IMR-90 (cell line): ENCODE data around the gene IFIT2. TPM values are rescaled to one million over a fixed set of nuclear protein-coding genes. Genes with fewer than 3 reads are reported as not detected.

ENCODE experiments used
- ATAC-seq: fragments of 200-7000 bp; cut with Tn5 transposase; 2 replicates; pipeline ENCODE4 v1.9.1; 2020; ENCODE audit warnings: low read depth, mild to moderate bottlenecking, moderate library complexity
- BruUV-seq: library from RNA; stranded (reverse); fragments of 400-500 nt; replicated peaks from 2 replicates; lab custom pipeline; 2021; lab: Mats Ljungman, UMichigan
- CTCF ChIA-PET: fragments of 300-600 bp; formaldehyde crosslinking; extraction: SDS; loops from one replicate; lab custom pipeline; 2021; ENCODE audit warnings: antibody characterized with exemption; lab: Yijun Ruan, JAX
- POLR2A ChIA-PET: fragments of 300-600 bp; sonication (Branson Sonifier 250); formaldehyde crosslinking; loops from one replicate; lab custom pipeline; 2022; ENCODE audit warnings: antibody characterized with exemption; ENCODE audit not compliant: unreplicated experiment; lab: Charles Lee
- DNase-seq: peaks from one replicate; pipeline ENCODE4 v3.0.0; 2013
- H2AFZ ChIP-seq: replicated peaks from 2 replicates; pipeline ENCODE3; 2013; ENCODE audit warnings: low read length, mild to moderate bottlenecking; ENCODE audit not compliant: poor library complexity
- H2AK5ac ChIP-seq: 2 replicates; pipeline ENCODE4 v1.6.1; 2013; ENCODE audit warnings: low read depth, low read length, inconsistent platforms
- H2AK9ac ChIP-seq: replicated peaks from 2 replicates; pipeline ENCODE3; 2013; ENCODE audit warnings: mild to moderate bottlenecking, low read depth, low read length, moderate library complexity; ENCODE audit not compliant: poor library complexity
- H2BK120ac ChIP-seq: 2 replicates; pipeline ENCODE4 v1.6.1; 2013; ENCODE audit warnings: low read depth, low read length, inconsistent platforms
- H2BK15ac ChIP-seq: 3 replicates; pipeline ENCODE4 v1.6.1; 2013; ENCODE audit warnings: low read depth, low read length, inconsistent platforms
- H2BK20ac ChIP-seq: 2 replicates; pipeline ENCODE4 v1.6.1; 2013; ENCODE audit warnings: low read depth, mild to moderate bottlenecking, inconsistent platforms, low read length, moderate library complexity
- H2BK5ac ChIP-seq: 2 replicates; pipeline ENCODE4 v1.6.1; 2013; ENCODE audit warnings: mild to moderate bottlenecking, low read depth, low read length, inconsistent platforms; ENCODE audit not compliant: poor library complexity, severe bottlenecking
- H3K14ac ChIP-seq: replicated peaks from 2 replicates; pipeline ENCODE4 v1.6.1; 2013; ENCODE audit warnings: low read depth, low read length, inconsistent platforms
- H3K18ac ChIP-seq: 2 replicates; pipeline ENCODE4 v1.6.1; 2013; ENCODE audit warnings: low read depth, low read length, control low read depth
- H3K23ac ChIP-seq: 2 replicates; pipeline ENCODE4 v1.6.1; 2013; ENCODE audit warnings: low read depth, low read length, inconsistent platforms
- H3K27ac ChIP-seq: 2 replicates; pipeline ENCODE4 v1.5.1; 2013; ENCODE audit warnings: mild to moderate bottlenecking, control low read depth, low read length; ENCODE audit not compliant: insufficient read depth
- H3K27me3 ChIP-seq: 2 replicates; pipeline ENCODE4 v1.6.1; 2013; ENCODE audit warnings: low read length; ENCODE audit not compliant: control insufficient read depth, insufficient read depth
- H3K36me3 ChIP-seq: 2 replicates; pipeline ENCODE4 v1.6.1; 2013; ENCODE audit warnings: low read length, mixed read lengths; ENCODE audit not compliant: control insufficient read depth, insufficient read depth
- H3K4ac ChIP-seq: 2 replicates; pipeline ENCODE4 v1.6.1; 2013; ENCODE audit warnings: low read depth, low read length, inconsistent platforms
- H3K4me1 ChIP-seq: 2 replicates; pipeline ENCODE4 v1.6.1; 2013; ENCODE audit warnings: low read length, mixed read lengths; ENCODE audit not compliant: control insufficient read depth, insufficient read depth
- H3K4me2 ChIP-seq: 2 replicates; pipeline ENCODE4 v1.6.1; 2013; ENCODE audit warnings: low read depth, mild to moderate bottlenecking, control low read depth, low read length, moderate library complexity
- H3K4me3 ChIP-seq: 2 replicates; pipeline ENCODE4 v1.5.1; 2013; ENCODE audit warnings: low read depth, mild to moderate bottlenecking, control low read depth, low read length, moderate library complexity; ENCODE audit not compliant: insufficient read depth
- H3K56ac ChIP-seq: 2 replicates; pipeline ENCODE4 v1.6.1; 2013; ENCODE audit warnings: low read length, inconsistent platforms; ENCODE audit not compliant: insufficient read depth; ENCODE audit errors: extremely low read depth
- H3K79me1 ChIP-seq, 2 experiments: 2 replicates each; pipeline ENCODE4 v1.6.1; 2013; ENCODE audit warnings: low read length in 2 of 2, inconsistent platforms in 1 of 2, low read depth in 1 of 2
- H3K9ac ChIP-seq: 2 replicates; pipeline ENCODE4 v1.6.1; 2013; ENCODE audit warnings: low read depth, low read length, control low read depth
- H3K9me1 ChIP-seq: 2 replicates; pipeline ENCODE4 v1.6.1; 2013; ENCODE audit warnings: low read length, inconsistent platforms; ENCODE audit not compliant: insufficient read depth
- H3K9me3 ChIP-seq: 2 replicates; pipeline ENCODE4 v1.6.1; 2013; ENCODE audit warnings: low read length; ENCODE audit not compliant: control insufficient read depth, insufficient read depth
- H4K20me1 ChIP-seq: 2 replicates; pipeline ENCODE4 v1.6.1; 2013; ENCODE audit warnings: low read length, inconsistent platforms; ENCODE audit not compliant: insufficient read depth
- H4K5ac ChIP-seq: 2 replicates; pipeline ENCODE4 v1.6.1; 2013; ENCODE audit warnings: mild to moderate bottlenecking, low read depth, low read length, control low read depth
- H4K8ac ChIP-seq, 2 experiments: 2 replicates each; pipeline ENCODE4 v1.6.1; 2013; ENCODE audit warnings: low read depth in 2 of 2, low read length in 2 of 2, control low read depth in 1 of 2, inconsistent platforms in 1 of 2
- H4K91ac ChIP-seq: 2 replicates; pipeline ENCODE4 v1.6.1; 2013; ENCODE audit warnings: low read depth, low read length, inconsistent platforms; ENCODE audit not compliant: insufficient read depth
- BHLHE40 ChIP-seq: fragments of 150-350 bp; IDR thresholded peaks from 2 replicates; pipeline ENCODE4 v1.6.1; 2016; ENCODE audit warnings: mild to moderate bottlenecking, low read depth, low read length
- CEBPB ChIP-seq: IDR thresholded peaks from 2 replicates; pipeline ENCODE4 v1.6.1; 2012; ENCODE audit warnings: low read depth, low read length, improper control_type of control experiment
- CHD1 ChIP-seq: IDR thresholded peaks from 2 replicates; pipeline ENCODE4 v1.6.1; 2012; ENCODE audit warnings: low read depth, low read length, improper control_type of control experiment
- CTCF ChIP-seq: conservative IDR thresholded peaks from 2 replicates; pipeline ENCODE4 v1.5.1; 2012; ENCODE audit warnings: mild to moderate bottlenecking, low read depth, low read length, improper control_type of control experiment
- FOS ChIP-seq: fragments of 150-350 bp; IDR thresholded peaks from 2 replicates; pipeline ENCODE4 v1.6.1; 2016; ENCODE audit warnings: low read depth, low read length
- MAFK ChIP-seq: IDR thresholded peaks from 2 replicates; pipeline ENCODE4 v1.6.1; 2012; ENCODE audit warnings: low read depth, low read length, improper control_type of control experiment
- MAZ ChIP-seq: IDR thresholded peaks from 2 replicates; pipeline ENCODE4 v1.6.1; 2012; ENCODE audit warnings: low read depth, mild to moderate bottlenecking, low read length, improper control_type of control experiment, moderate library complexity, borderline replicate concordance
- MXI1 ChIP-seq: IDR thresholded peaks from 2 replicates; pipeline ENCODE4 v1.6.1; 2012; ENCODE audit warnings: low read depth, mild to moderate bottlenecking, low read length, moderate library complexity, borderline replicate concordance
- NFE2L2 ChIP-seq: fragments of 150-350 bp; IDR thresholded peaks from 2 replicates; pipeline ENCODE4 v1.6.1; 2016; ENCODE audit warnings: low read depth, mild to moderate bottlenecking, low read length
- POLR2A ChIP-seq: IDR thresholded peaks from 2 replicates; pipeline ENCODE4 v1.6.1; 2012; ENCODE audit warnings: mild to moderate bottlenecking, low read depth, low read length
- RAD21 ChIP-seq: IDR thresholded peaks from 2 replicates; pipeline ENCODE4 v1.6.1; 2012; ENCODE audit warnings: low read length, improper control_type of control experiment
- RCOR1 ChIP-seq: IDR thresholded peaks from 2 replicates; pipeline ENCODE4 v1.6.1; 2012; ENCODE audit warnings: mild to moderate bottlenecking, low read length, improper control_type of control experiment; ENCODE audit not compliant: insufficient replicate concordance
- RFX5 ChIP-seq: IDR thresholded peaks from 2 replicates; pipeline ENCODE4 v1.8.0; 2012; ENCODE audit warnings: low read depth, mild to moderate bottlenecking, low read length, moderate library complexity
- SMC3 ChIP-seq: fragments of 150-350 bp; IDR thresholded peaks from 2 replicates; pipeline ENCODE4 v1.6.1; 2016; ENCODE audit warnings: low read depth, mild to moderate bottlenecking, antibody characterized with exemption, low read length, moderate library complexity
- WGBS, 2 experiments: methylation state at CpG; one replicate each; pipeline versions ENCODE4 v1.1.5 to v1.1.7; 2013; ENCODE audit warnings: missing lambda C conversion rate in 2 of 2; ENCODE audit not compliant: insufficient read length in 1 of 2; ENCODE audit errors: extremely low coverage in 2 of 2; 5-methylcytosine and 5-hydroxymethylcytosine counted together
- dilution Hi-C: fragments of 300-500 bp; cut with HindIII; formaldehyde crosslinking; loops from one replicate; pipeline ENCODE4 v1.14.3; 2018; ENCODE audit warnings: low sequenced_read_pairs; ENCODE audit not compliant: unreplicated experiment
- in situ Hi-C: fragments of 300-500 bp; cut with MboI; formaldehyde crosslinking; loops from 3 replicates; pipeline ENCODE4 v1.14.3; 2019; ENCODE audit warnings: low sequenced_read_pairs, inconsistent platforms, mixed read lengths
- intact Hi-C: fragments of 100-400 bp; cut with micrococcal nuclease; formaldehyde crosslinking; loops from 2 replicates; pipeline ENCODE4 v1.10.0; 2022
- polyA plus RNA-seq, 3 experiments: library from polyadenylated mRNA; depleted of rRNA; stranded (reverse); fragments of >200 nt; gene quantifications; 2 replicates each; pipeline ENCODE4 v1.2.3, GENCODE V29; 2012; ENCODE audit warnings: low replicate concordance in 1 of 3
- total RNA-seq: library from RNA; depleted of rRNA; stranded (reverse); fragments of >200 nt; gene quantifications from 2 replicates; pipeline ENCODE4 v1.2.3, GENCODE V29; 2012
- TF ChIP-seq, protein P1 (sequence below): fragments of 150-350 bp; IDR thresholded peaks from 2 replicates; pipeline ENCODE4 v1.6.1; 2017; ENCODE audit warnings: mild to moderate bottlenecking, antibody characterized with exemption, low read length, low read depth
- TF ChIP-seq, protein P2 (sequence below): fragments of 150-350 bp; IDR thresholded peaks from 2 replicates; pipeline ENCODE4 v1.6.1; 2016; ENCODE audit warnings: low read depth, mild to moderate bottlenecking, low read length, moderate library complexity, borderline replicate concordance

The IFIT2 gene
- total and polyA plus RNA-seq, 2 of the 4 experiments (the other 2 are of a cell fraction) = 1.1 to 2.2 TPM

GRCh38 chr10:89278034-89278535 is 23.8 kb upstream of the IFIT2 start:
- intact Hi-C loops (no loop called here), dilution Hi-C loops (no loop called here), in situ Hi-C loops (no loop called here)
- Histone ChIP-seq H3K79me1 (no peaks in the 10 kb centered on the region), H2AK9ac (peak overlapping the region; percentile 92), H3K4me2 (peak overlapping the region; percentile 85), H4K8ac (peak overlapping the region; percentile 14 to 95; a peak in 3 of 4 replicates), H3K36me3 (no peaks in the 10 kb centered on the region), H4K91ac (peak overlapping the region; percentile 91), H3K4me3 (no peak overlapping the region), H2AFZ (peak overlapping the region; percentile 81), H3K14ac (peak overlapping the region; percentile 95), H3K27me3 (no peaks in the 10 kb centered on the region), H3K9me3 (no peaks in the 10 kb centered on the region), H3K56ac (peak overlapping the region; percentile 91), H3K4ac (peak overlapping the region; percentile 91), H3K23ac (peak overlapping the region; percentile 77; the same call in 1 of the 2 replicates), H2BK15ac (peak overlapping the region; percentile 93), H2BK120ac (peak overlapping the region; percentile 97), H3K9ac (peak overlapping the region; percentile 76), H2BK5ac (peak overlapping the region; percentile 94), H4K5ac (peak overlapping the region; percentile 99), H3K9me1 (peaks cover 6% of the 10 kb centered on the region), H3K4me1 (peaks cover 16% of the 10 kb centered on the region), H3K18ac (peak overlapping the region; percentile 92), H2BK20ac (peak overlapping the region; percentile 90), H3K27ac (peak overlapping the region; percentile 93), H2AK5ac (peak overlapping the region; percentile 41), H4K20me1 (no peaks in the 10 kb centered on the region)
- no TSS peak for BruUV-seq
- DNase-seq = peak; percentile 98
- TF ChIP-seq MAFK = no peak
- TF ChIP-seq CTCF = no peak
- no peak for TF ChIP-seq SMC3
- TF ChIP-seq RCOR1 = no peak
- TF ChIP-seq CHD1 = no peak
- no peak; the same call in 1 of the 2 replicates for TF ChIP-seq POLR2A
- no peak for TF ChIP-seq CEBPB
- TF ChIP-seq RFX5 = no peak
- no peak for TF ChIP-seq MAZ
- TF ChIP-seq, protein P1, sequence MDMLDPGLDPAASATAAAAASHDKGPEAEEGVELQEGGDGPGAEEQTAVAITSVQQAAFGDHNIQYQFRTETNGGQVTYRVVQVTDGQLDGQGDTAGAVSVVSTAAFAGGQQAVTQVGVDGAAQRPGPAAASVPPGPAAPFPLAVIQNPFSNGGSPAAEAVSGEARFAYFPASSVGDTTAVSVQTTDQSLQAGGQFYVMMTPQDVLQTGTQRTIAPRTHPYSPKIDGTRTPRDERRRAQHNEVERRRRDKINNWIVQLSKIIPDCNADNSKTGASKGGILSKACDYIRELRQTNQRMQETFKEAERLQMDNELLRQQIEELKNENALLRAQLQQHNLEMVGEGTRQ = 0 out of 2 replicates have a peak, but pooled peaks have one; percentile 30
- peak; percentile 74 for TF ChIP-seq FOS
- TF ChIP-seq MXI1 = no peak
- TF ChIP-seq, protein P2, sequence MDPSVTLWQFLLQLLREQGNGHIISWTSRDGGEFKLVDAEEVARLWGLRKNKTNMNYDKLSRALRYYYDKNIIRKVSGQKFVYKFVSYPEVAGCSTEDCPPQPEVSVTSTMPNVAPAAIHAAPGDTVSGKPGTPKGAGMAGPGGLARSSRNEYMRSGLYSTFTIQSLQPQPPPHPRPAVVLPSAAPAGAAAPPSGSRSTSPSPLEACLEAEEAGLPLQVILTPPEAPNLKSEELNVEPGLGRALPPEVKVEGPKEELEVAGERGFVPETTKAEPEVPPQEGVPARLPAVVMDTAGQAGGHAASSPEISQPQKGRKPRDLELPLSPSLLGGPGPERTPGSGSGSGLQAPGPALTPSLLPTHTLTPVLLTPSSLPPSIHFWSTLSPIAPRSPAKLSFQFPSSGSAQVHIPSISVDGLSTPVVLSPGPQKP = no peak
- peak; percentile 29; the same call in 1 of the 2 replicates for TF ChIP-seq BHLHE40
- no peak for TF ChIP-seq NFE2L2
- no peak for TF ChIP-seq RAD21
- ATAC-seq = peak; percentile 89
- ChIA-PET POLR2A (no interaction called here), CTCF (interaction anchor here (1.0 kb wide), 1 partner anchor 50 kb away, joined by 3 read pairs; the partner anchor contains the start of gene IFIT3)
- WGBS, 2 experiments = no CpG with 5 or more reads among the region's 1 CpG
